Activated CD4-positive, CD25-positive, alpha-beta regulatory T cell treated with anti-CD3 and anti-CD28 coated beads, Interleukin-2, amount 50 U/mL, for 24 hours (primary cell): ENCODE results near the gene NDUFAF4.
A peak's percentile ranks its signal among the peaks of the same experiment; 100 is the strongest.

Experiments used
- ATAC-seq, 2 donors: fragments of 150-1000 bp; cut with Tn5 transposase; one replicate each; pipeline ENCODE4 v1.10.0; 2021; ENCODE audit warnings: mild to moderate bottlenecking in 1 of 2, moderate library complexity in 1 of 2

The NDUFAF4 gene

DNA sequence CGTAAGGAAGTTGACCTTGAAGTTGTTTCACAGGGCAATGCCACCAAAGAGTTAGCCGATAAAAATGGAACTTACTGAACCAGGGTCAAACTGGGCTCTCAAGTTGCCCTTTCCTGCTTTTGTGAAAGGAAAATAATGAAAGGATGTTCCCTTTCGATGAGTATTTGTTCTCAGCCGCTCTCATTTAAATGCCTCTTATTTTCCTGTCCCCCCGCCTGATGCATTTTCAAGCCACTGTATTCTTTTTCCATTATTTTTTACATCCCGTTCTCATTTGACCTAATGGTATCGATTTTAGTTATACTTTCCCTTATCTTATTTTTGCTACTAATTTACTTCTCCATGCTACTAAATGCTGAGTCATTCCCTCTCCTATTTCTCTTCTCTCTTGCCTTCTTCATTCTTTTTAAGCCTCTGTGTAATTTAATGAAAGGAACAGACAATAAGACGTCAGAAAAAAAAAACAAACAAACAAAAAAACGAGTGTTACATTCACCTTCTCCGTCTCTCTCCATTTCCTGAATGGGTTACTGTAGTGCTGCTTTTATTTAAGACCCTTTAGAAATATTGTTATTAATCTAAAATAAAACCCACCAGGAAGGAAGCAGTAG, 655 bp upstream of the NDUFAF4 start:
- ATAC-seq, result no peak

DNA sequence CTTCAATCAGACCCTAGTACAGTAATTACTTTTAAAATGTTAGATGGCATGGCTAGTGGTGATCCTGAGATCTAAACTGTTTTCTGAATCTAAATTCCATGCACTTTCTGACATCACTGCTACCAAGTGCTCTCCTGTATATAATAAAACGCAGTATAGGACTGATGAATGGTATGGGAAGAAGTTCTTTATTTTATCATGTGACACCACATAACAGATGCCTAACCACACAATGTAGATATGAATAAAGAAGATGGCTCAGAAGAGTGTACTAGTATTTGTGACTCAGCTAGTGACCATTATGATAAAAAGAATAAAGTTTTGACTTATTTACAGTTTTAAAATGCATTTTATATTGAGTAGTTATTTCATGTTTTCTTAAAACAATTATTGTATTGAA, 8.5 kb downstream of the NDUFAF4 start:
- no peak for ATAC-seq

DNA sequence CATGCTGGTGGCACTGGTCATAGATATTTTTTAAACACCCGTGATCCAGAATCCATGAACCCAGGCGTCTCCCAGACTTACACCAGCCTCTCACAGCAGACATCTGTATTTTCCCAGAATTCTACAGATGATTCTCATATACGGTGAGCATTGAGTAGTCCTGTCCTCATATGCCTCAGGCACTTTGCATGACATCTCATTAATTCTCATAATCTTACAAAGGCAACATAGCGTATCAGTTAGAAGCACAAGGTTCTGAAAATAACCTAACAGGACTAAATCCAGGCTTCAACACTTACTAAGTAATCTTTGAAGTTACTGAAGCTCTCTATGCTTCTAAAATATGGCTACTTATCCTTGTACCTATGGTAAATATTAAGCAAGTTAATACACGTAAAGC, 8.9 kb downstream of the NDUFAF4 start:
- ATAC-seq, result no peak

DNA sequence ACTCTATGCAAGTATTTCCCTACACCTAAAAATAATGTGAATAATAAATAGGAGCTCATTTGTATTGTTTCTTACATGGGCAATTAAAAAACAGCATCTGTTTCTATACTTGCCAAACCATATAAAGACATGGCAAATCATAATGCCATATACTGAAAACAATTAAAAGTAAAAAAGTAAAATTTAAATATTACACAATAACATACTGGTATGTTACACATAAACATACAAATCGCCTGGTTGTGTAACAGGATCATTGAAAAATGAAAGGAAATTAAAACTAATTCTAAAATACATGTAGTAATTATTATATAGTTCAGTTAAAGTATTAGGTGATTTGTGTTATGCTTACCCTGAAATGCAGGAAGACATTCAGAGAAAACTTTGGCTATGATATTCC, 11.2 kb downstream of the NDUFAF4 start:
- ATAC-seq, result no peak

DNA sequence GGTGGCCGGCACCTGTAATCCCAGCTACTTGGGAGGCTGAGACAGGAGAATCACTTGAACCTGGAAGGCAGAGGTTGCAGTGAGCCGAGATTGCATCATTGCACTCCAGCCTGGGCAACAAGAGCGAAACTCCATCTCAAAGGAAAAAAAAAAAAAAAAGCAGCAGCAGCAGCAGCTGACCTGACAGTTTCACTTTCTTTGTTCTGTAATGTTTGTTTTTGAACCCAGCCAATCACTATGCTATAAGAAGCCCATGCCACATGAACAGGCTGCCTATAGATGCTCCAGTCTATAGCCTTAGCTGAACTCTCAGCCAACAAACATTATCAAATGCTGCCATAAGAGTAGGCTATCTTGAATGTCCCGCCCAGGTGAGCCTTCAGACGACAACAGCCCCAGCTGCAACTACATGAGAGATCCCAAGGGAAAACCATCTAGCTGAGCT, 12.5 kb downstream of the NDUFAF4 start:
- ATAC-seq, result peak; percentile 59 to 60

DNA sequence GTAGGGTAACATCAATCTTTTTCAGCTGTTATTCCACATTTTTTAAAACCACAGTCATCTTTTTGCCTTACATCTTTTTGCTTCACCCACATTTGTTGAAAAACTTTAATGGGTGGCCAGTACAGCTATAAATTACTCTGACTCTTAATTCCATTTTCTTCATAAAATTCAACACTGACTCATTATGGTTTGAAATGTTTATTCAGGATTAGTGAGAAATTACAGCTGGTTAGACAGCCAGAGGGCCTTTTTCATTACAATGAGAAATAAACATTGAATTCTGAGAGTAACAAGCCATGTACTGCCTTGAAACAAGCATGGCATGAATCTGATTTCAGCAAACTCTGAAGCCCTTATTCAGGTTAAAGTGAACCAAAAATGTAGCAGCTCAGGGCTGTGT, 19.5 kb downstream of the NDUFAF4 start:
- ATAC-seq, result no peak

DNA sequence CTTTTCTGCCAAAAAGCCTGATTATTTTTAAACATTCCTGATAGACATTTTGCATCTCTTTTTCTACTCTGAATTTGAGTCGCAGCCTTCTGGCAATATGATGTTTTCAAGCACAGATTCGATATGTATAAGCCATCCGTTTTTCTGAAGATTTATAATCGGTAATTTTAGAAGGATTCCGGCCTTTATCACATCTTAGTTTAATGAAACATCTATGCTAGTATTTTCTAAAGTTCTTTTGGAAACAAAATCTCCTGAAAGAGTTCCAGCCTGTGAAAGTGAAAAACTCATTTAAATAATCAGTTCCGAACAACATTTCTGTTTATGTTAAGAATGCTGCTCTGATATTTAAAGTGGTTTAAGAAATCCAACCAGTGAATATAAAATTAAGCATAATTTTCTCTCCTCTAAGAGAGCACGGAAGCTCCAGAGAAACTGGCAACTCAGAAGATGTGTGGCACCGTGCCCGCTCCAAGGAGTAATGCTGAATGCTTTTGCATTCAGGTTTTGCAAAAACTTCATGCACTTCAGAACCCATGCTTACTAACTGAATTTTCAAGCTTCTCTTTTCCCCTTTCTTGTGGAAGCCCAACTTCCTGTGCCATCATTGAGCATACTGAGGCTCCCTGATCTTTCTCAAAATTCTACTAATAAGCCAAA, 20.7 kb downstream of the NDUFAF4 start:
- ATAC-seq, result no peak

DNA sequence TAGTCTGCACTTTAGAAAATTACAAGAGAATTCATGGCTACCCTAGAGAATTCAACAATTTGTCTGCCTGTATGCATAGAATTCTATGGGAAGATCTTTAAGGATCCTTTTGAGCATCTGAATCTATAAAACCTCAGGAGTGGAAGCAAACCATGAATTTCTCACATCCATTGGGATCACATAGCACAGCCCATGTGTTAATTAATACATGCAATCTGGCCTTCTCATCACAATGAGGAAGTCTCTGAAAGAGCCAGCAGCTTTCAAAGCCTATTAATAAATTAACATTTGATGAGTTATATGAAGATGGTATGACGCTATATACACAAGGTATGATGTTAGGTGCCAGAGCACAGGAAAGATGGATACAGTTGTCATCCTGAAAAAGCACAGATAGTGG, 24.7 kb downstream of the NDUFAF4 start:
- no peak for ATAC-seq

DNA sequence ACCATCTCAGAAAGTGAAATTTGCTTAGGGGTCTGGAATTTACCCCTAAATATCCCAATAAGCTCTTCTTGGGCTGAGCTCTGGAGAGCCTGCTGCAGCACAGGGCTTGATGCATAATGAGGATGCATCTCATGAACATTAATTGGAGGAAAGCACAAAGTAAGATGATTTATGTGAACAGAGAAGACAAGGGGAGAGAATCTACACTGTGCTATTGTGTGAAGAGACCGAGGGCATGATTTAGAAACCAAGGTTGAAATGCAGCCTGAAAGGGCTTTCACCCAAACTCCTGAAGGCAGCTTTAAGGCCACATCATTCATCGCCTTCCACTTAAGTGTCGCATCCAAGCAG, 32.7 kb downstream of the NDUFAF4 start:
- ATAC-seq, result no peak

DNA sequence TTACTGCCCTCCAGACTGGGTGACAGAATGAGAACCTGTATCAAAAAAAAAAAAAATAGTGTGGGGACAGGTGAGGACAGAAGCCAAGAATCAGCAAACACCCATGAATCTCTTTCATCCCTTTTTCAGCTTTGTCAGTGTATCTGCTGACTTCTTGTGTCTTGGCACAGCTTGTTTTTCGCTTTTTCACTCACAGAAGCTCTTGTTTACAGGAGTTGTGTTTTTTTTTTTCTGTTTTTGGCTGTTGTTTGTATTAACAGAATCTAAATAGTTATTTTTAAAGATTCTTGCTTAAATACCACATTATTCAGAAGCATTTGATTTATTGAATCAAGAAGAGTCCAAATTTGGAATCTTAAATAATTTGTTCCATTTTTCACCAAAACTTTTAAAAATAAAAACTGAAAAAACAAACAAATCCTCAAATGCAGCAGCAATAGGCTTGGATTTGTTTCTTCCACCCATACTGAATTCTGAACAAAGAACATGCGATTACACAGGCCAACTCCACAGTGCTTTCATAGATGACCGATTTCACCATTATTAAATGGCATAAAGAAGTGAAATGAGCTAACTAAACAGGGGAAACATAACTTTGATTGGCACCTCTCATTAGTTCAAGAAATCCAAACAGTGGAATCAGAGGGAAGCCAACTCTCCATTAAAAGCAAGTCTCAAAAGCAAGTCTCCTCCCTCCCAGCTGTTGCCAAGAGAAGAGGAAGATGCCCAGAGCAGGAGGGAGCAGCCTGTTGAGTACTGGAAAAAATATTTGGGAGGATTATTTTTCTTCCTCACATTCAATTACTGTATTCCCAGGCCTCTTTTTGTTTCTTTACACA, 33.3 kb downstream of the NDUFAF4 start:
- no peak for ATAC-seq

DNA sequence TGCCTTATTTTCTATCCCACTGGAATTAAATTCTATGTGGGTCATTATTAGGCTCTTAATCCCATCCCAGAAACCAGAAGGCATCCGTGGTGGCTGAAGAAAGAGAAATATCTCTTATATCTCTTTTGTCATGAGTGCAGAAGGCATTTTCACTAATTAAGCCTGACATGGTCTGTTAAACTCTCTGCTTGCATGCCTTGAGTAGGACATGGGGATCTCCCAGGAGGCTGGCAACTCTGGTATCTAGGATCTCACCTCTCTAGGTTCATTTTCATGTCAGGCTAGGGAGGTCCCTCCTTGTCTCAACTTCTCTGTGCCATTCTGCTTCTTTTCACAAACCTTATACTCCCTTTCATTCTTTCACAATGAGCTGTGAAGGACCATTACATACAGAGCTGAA, 35.1 kb downstream of the NDUFAF4 start:
- ATAC-seq, result no peak

DNA sequence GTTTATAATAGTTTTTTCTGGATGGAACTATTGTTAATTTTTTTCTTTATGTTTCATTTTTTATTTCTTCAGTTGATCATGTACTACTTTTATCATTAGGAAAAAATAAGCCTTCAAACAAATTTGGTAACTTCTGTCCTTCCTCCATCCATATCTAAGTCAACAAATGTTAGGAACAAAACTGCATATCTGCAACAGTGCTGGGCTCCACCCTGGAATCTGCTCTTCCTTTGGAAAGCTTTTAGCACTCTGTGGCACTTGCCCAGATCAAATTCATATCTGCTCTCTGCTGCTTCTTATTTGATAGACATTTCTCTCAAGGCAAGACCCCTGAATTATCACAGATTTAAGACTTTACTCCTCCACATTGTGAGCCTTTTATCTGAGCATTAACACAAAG, 36.1 kb downstream of the NDUFAF4 start:
- ATAC-seq, result no peak

DNA sequence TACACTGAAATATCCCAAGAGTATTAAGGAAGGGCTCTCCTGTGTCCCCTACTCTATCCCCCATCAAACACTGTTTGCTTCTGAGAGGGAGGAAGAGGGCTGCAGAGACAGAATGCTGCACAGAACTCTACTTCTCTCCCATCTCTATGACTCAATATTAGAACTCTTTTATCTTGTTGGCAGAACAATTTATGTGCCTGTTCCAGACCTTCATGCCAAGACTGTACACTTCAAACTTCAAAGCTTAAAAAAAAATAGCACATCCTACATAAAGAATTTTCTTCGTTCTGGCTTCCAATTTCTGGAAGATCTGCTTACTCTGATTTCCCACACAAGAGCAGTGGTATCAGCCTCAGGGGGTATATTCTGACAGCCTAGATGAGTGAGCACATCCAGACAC, 40.8 kb downstream of the NDUFAF4 start:
- no peak for ATAC-seq

DNA sequence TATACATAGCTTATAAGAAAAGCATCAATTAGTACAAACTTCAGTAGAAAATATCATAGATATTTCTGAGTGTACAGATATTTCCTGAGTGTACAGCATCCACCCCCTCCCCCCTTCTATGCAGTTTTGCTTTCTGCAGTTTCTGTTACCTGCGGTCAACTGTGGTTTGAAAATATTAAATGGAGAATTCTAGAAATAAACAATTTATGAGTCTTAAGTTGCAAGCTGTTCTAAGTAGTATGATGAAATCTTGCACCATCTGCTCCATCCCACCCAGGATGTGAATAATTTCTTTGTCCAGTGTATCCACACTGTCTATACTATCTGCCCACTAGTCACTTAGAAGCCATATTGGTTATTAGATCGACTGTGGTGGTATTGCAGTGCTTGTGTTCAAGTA, 44.6 kb downstream of the NDUFAF4 start:
- no peak for ATAC-seq

DNA sequence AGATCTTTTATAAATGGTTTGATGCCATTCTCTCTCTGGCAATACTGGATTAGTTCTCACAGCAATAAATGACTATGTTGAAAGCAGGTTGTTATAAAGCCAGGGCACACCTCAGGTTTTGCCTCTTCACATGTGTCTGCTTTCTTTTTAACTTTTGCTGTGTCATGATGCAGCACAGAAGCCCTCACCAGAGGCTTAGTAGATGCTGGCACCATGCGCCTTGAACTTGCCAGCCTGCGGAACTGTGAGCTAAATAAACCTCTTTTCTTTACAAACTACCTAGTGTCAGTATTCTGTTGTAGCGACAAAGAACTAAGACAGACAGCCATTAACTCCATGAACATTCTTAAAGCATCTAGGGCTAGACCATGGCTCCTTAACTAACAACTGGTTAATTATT, 45.1 kb downstream of the NDUFAF4 start:
- no peak for ATAC-seq

DNA sequence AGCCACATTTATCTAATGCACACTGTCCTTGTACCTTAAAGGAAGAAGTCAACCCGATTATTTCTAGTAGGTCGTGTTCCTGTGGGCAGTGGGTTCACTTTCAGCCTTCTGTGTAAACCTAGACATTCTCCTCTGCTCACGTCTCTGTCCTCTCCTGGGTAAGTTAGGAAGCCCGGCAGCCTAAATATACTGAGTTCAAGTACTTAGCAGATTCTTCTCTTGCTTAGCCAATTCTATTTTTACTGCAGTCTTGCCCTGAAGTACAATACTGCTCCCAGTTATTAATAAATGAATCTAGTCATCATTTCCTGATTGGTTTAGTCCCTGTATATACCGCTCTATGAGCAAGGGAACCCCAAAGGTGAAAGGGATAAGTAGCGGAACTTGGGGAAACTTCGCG, 45.8 kb downstream of the NDUFAF4 start:
- ATAC-seq, result no peak

DNA sequence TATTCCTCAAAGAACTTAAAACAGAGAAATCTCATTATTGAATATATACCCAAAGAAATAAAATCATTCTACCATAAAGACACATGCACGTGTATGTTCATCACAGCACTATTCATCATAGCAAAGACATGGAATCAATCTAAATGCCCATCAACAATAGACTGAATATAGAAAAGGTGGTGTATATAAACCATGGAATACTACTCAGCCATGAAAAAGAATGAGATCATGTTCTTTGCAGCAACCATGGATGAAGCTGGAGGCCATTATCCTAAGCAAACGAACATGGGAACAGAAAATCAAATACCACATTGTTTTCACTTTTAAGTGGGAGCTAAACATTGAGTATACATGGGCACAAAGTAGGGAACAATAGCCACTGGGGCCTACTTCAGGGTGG, 48.1 kb downstream of the NDUFAF4 start:
- ATAC-seq, result no peak

DNA sequence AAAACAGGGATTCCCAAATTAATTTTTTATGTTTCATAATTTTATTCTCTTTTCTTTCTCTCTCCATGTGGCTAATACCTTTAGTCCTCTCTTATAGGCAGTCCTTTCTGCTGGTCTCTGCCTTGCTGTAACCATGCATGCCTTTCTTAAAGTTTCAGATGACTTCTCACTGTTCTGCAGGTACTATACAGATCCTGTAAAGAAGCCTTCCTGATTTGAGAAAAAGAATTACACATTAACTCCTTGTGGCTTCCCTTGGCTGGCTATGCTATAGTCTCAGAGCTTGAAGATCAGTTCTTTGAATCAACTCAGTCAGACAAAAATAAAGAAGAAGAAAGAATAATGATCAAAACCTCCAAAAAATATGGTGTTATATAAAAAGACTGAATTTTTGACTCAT, 53.2 kb downstream of the NDUFAF4 start:
- ATAC-seq, result no peak

DNA sequence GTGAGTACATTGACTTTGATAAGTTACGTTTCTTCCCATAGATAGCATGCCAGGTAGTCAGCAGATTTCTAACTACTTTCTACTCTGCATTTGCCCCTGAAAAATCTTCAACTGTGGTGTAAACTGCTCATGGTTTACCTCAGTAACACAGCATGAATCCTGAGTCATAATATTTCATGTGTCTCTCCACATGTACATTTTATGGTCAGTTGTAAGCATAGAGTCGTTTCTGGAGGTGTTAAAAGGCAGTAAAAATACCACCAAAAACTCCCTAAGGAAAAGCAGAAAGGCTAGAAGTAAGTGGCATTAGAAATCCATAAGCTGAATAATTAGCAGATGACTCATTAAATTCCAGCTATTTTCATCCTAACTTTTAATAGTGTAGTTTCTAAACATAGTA, 56.3 kb downstream of the NDUFAF4 start:
- ATAC-seq, result no peak
